ENCODE measurements around the gene MAP3K12. TPM values are rescaled to one million over a fixed set of nuclear protein-coding genes. Genes with fewer than 3 reads are reported as not detected.

MAP3K12 gene
- total and polyA plus RNA-seq, 2 experiments from 2014 or later: 6.6 to 17.9 TPM

GRCh38 chr12:53451661-53452158 is 47.5 kb downstream of the MAP3K12 start, which contains the start of gene PCBP2:
TSS of gene PCBP2 (plus strand) at chr12:53452102. CDS start at chr12:53454801, 2,699 bp downstream.
- no peaks in the 10 kb centered on the region for H3K9me2 ChIP-seq (ENCODE audit: insufficient read depth)
- H3K27me3 ChIP-seq (ENCODE audit: insufficient read depth): no peaks in the 10 kb centered on the region
- H4K20me1 ChIP-seq (replicated peaks; ENCODE audit: insufficient read depth): peaks cover 40% of the 10 kb centered on the region
- peaks cover 9% of the 10 kb centered on the region; the same call in 1 of the 2 replicates for H3K4me1 ChIP-seq (ENCODE audit: insufficient read depth)
- peak within 1 kb of the TSS; percentile 77 for H3K4me2 ChIP-seq
- Mint-ChIP-seq H3K27ac (peak within 1 kb of the TSS; percentile 100), H3K27me3 (ENCODE audit: insufficient read depth, low read depth, poor library complexity) (peaks cover 18% of the 10 kb centered on the region), H3K9me3 (no peaks in the 10 kb centered on the region), H3K4me3 (peak within 1 kb of the TSS; percentile 97), H3K4me1 (peaks cover 30% of the 10 kb centered on the region), H3K36me3 (ENCODE audit: low read depth) (peaks cover 51% of the 10 kb centered on the region)
- H3F3A ChIP-seq (replicated peaks; ENCODE audit: low read depth): peaks cover 30% of the 10 kb centered on the region
- peaks cover 31% of the 10 kb centered on the region for H3K36me3 ChIP-seq (ENCODE audit: insufficient read depth)
- DNase-seq (ENCODE audit: low spot score): peak; percentile 99
- TF ChIP-seq ZNF331 (CRISPR knock-in tag; IDR thresholded peaks at IDR 0.05; ENCODE audit: low read depth) (no peak), STAT1 (IDR thresholded peaks at IDR 0.05; ENCODE audit: unreplicated experiment) (no peak), CTCF (conservative IDR thresholded peaks at IDR 0.05; ENCODE audit: low read depth in 2 of 2) (peak; percentile 81 to 89), POLR2AphosphoS5 (IDR thresholded peaks at IDR 0.05; ENCODE audit: low read depth) (peak; percentile 55; the same call in 1 of the 2 replicates), ZNF462 (CRISPR knock-in tag; IDR thresholded peaks at IDR 0.05) (no peak), ZNF114 (CRISPR knock-in tag; IDR thresholded peaks at IDR 0.05) (no peak), EZH2 (IDR thresholded peaks at IDR 0.05; ENCODE audit: low read depth, unreplicated experiment) (no peak), EZH2phosphoT487 (IDR thresholded peaks at IDR 0.05; ENCODE audit: unreplicated experiment) (no peak), CREB1 (CRISPR knock-in tag; IDR thresholded peaks at IDR 0.05; ENCODE audit: low read depth) (peak; percentile 95), REST (IDR thresholded peaks at IDR 0.05; ENCODE audit: unreplicated experiment) (no peak), ETS1 (IDR thresholded peaks at IDR 0.05) (peak; percentile 88), NANOG (IDR thresholded peaks at IDR 0.05; ENCODE audit: borderline replicate concordance) (no peak)
- H3K27ac ChIP-seq (ENCODE audit: low read depth): peak within 1 kb of the TSS; percentile 98
- no peak within 1 kb of the TSS for H2AFZ ChIP-seq
- peak within 1 kb of the TSS; percentile 77 for H3K4me3 ChIP-seq
- peak; percentile 93 for ATAC-seq
- peaks cover 46% of the 10 kb centered on the region for H3K79me2 ChIP-seq (replicated peaks; ENCODE audit: insufficient read depth)

Data from GM23338 (cell line).